B cell (primary cell): ENCODE results near the gene HYOU1. TPM values are rescaled to one million over a fixed set of nuclear protein-coding genes. Genes with fewer than 3 reads are reported as not detected.

Experiments
- ATAC-seq: fragments of 200-7000 bp; cut with Tn5 transposase; one replicate; pipeline ENCODE4 v1.10.0; 2021; ENCODE audit warnings: low read depth, mild to moderate bottlenecking, moderate number of reproducible peaks, moderate library complexity
- CTCF ChIA-PET: fragments of 350-600 bp; sonication (Branson Sonifier 250); formaldehyde crosslinking; loops from one replicate; lab custom pipeline; 2021; ENCODE audit warnings: antibody characterized with exemption, inconsistent platforms; lab: Charles Lee
- POLR2A ChIA-PET: fragments of 350-600 bp; sonication (Branson Sonifier 250); formaldehyde crosslinking; loops from one replicate; lab custom pipeline; 2021; ENCODE audit warnings: antibody characterized with exemption; lab: Charles Lee
- DNase-seq: peaks from one replicate; pipeline ENCODE4 v3.0.0; 2013
- H2AFZ ChIP-seq: 2 replicates; pipeline ENCODE4 v1.6.1; 2012; ENCODE audit warnings: mild to moderate bottlenecking, low read depth, low read length; ENCODE audit not compliant: insufficient read depth, poor library complexity, severe bottlenecking
- H3K27ac ChIP-seq, 2 donors: 1 replicate in 1 of 2; 2 replicates in 1 of 2; pipeline ENCODE4 v1.5.1; 2012 to 2013; ENCODE audit warnings: low read length in 2 of 2, mild to moderate bottlenecking in 2 of 2, moderate library complexity in 1 of 2
- H3K27me3 ChIP-seq, 4 experiments: fragments of 200-600 bp in 1 of 4; sonication (generic) in 1 of 4; replicated peaks in 1 of 4; 1 replicate in 2 of 4; 2 replicates in 2 of 4; pipeline versions ENCODE4 v1.6.1 to v1.7.0; 2013 to 2016; ENCODE audit warnings: low read length in 3 of 4, mild to moderate bottlenecking in 2 of 4, mixed read lengths in 1 of 4, moderate library complexity in 1 of 4; ENCODE audit not compliant: insufficient read depth in 4 of 4, control insufficient read depth in 3 of 4; ENCODE audit errors: control extremely low read depth in 1 of 4
- H3K36me3 ChIP-seq, 2 experiments: replicated peaks in 1 of 2; 1 replicate in 1 of 2; 2 replicates in 1 of 2; pipeline versions ENCODE4 v1.6.1 to v1.7.1; 2013; ENCODE audit warnings: low read length in 1 of 2; ENCODE audit not compliant: insufficient read depth in 2 of 2, control insufficient read depth in 1 of 2; ENCODE audit errors: control extremely low read depth in 1 of 2, extremely low read depth in 1 of 2
- H3K4me1 ChIP-seq, 2 donors: fragments of 200-600 bp in 1 of 2; sonication (generic) in 1 of 2; 1 replicate in 1 of 2; 2 replicates in 1 of 2; pipeline versions ENCODE4 v1.5.1 to v1.6.1; 2013 to 2017; ENCODE audit warnings: low read length in 2 of 2; ENCODE audit not compliant: control insufficient read depth in 2 of 2, insufficient read depth in 2 of 2
- H3K4me2 ChIP-seq: replicated peaks from 2 replicates; pipeline ENCODE3; 2012; ENCODE audit warnings: mild to moderate bottlenecking, low read depth, low read length; ENCODE audit not compliant: poor library complexity, severe bottlenecking
- H3K4me3 ChIP-seq, 5 experiments: fragments of 200-600 bp in 1 of 5; sonication (generic) in 1 of 5; 1 replicate in 3 of 5; 2 replicates in 2 of 5; pipeline versions ENCODE4 v1.5.1 to v1.7.0; 2011 to 2016; ENCODE audit warnings: low read length in 4 of 5, mild to moderate bottlenecking in 4 of 5, low read depth in 2 of 5, control low read depth in 1 of 5, moderate library complexity in 1 of 5; ENCODE audit not compliant: insufficient read depth in 1 of 5; ENCODE audit errors: control extremely low read depth in 1 of 5, extremely low read depth in 1 of 5
- H3K79me2 ChIP-seq: fragments of 200-600 bp; sonication (generic); one replicate; pipeline ENCODE4 v1.6.0; 2016; ENCODE audit warnings: low read length; ENCODE audit not compliant: control insufficient read depth, insufficient read depth
- H3K9ac ChIP-seq: fragments of 200-600 bp; sonication (generic); 2 replicates; pipeline ENCODE4 v1.6.1; 2017; ENCODE audit warnings: mild to moderate bottlenecking, low read length, moderate library complexity
- H3K9me3 ChIP-seq, 3 donors: one replicate each; pipeline versions ENCODE4 v1.6.1 to v1.7.1; 2013; ENCODE audit warnings: low read length in 2 of 3; ENCODE audit not compliant: control insufficient read depth in 2 of 3, insufficient read depth in 1 of 3; ENCODE audit errors: control extremely low read depth in 1 of 3
- H4K20me1 ChIP-seq: 2 replicates; pipeline ENCODE4 v1.6.0; 2012; ENCODE audit warnings: mild to moderate bottlenecking, low read length; ENCODE audit not compliant: insufficient read depth, control insufficient read depth, poor library complexity, severe bottlenecking
- H3K27ac Mint-ChIP-seq: one replicate; pipeline ENCODE4 v1.8.0; 2021; ENCODE audit warnings: mixed read lengths
- H3K27me3 Mint-ChIP-seq: one replicate; pipeline ENCODE4 v1.8.0; 2021; ENCODE audit warnings: mixed read lengths
- H3K4me1 Mint-ChIP-seq: one replicate; pipeline ENCODE4 v1.8.0; 2021; ENCODE audit warnings: mixed read lengths
- H3K4me3 Mint-ChIP-seq: one replicate; pipeline ENCODE4 v1.8.0; 2021; ENCODE audit warnings: mixed read lengths
- H3K9me3 Mint-ChIP-seq: one replicate; pipeline ENCODE4 v1.8.0; 2022; ENCODE audit warnings: mixed read lengths; ENCODE audit not compliant: insufficient read depth
- EZH2 ChIP-seq: IDR thresholded peaks from 2 replicates; pipeline ENCODE4 v1.6.1; 2012; ENCODE audit warnings: borderline replicate concordance, low read depth, mild to moderate bottlenecking, moderate library complexity, low read length; ENCODE audit not compliant: insufficient read depth, poor library complexity, severe bottlenecking
- WGBS: methylation state at CpG from one replicate; pipeline ENCODE4 v1.1.5; 2013; ENCODE audit warnings: missing lambda C conversion rate; ENCODE audit not compliant: insufficient coverage; 5-methylcytosine and 5-hydroxymethylcytosine counted together
- intact Hi-C: fragments of 100-400 bp; cut with micrococcal nuclease; formaldehyde crosslinking; loops from one replicate; pipeline ENCODE4 v1.10.0; 2022
- polyA plus RNA-seq: library from polyadenylated mRNA; depleted of rRNA; stranded (reverse); fragments of >200 nt; gene quantifications from 2 replicates; pipeline ENCODE4 v1.2.3, GENCODE V29; 2012
- total RNA-seq, 2 donors: library from RNA; stranded (reverse); fragments of 120-200 nt in 1 of 2; gene quantifications; 1 replicate in 1 of 2; 2 replicates in 1 of 2; pipeline versions ENCODE4 v1.2.3 to v1.2.4, GENCODE V29; 2013 to 2022
- TF ChIP-seq, protein P1 (sequence below): fragments of 200-600 bp; IDR thresholded peaks from one replicate; pipeline ENCODE4 v1.8.0; 2022; ENCODE audit warnings: antibody characterized with exemption, mild to moderate bottlenecking

Gene HYOU1
- total and polyA plus RNA-seq, 2 donors (not counting 1 experiment from before 2014, with no cell fraction given) = 38.5 to 48.7 TPM

DNA sequence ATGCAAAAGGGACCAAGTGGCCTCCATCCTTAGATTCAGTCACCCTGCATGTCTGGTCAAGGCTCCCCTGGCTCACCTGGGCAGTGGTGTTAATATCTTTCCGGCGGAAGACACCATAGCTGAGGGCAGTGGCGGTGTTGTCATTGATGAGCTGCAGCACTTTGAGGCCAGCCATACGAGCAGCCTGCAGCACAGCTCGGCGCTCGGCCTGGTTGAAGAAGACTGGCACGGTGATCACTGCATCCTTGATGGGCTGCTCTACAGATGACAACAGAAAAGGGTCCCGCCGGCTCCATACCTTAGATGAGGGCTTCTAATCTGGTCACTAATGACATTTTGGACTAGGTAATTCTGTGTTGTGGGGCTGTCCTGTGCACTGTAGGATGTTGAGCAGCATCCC is 2.6 kb downstream of the HYOU1 start:
- intact Hi-C loops = no loop called here
- no peak for DNase-seq
- Mint-ChIP-seq H3K27ac (no peak overlapping the region), H3K27me3 (no peaks in the 10 kb centered on the region), H3K4me3 (peak overlapping the region; percentile 53), H3K9me3 (no peaks in the 10 kb centered on the region), H3K4me1 (peaks cover 46% of the 10 kb centered on the region)
- no peak for ATAC-seq
- no peak overlapping the region for H2AFZ ChIP-seq
- 96% methylated on average over 8 of the region's 10 CpGs for WGBS
- H3K36me3 ChIP-seq = peaks cover 0 to 46% of the 10 kb centered on the region in 2 experiments
- no peak overlapping the region for H3K9ac ChIP-seq
- TF ChIP-seq EZH2 = no peak
- TF ChIP-seq, protein P1, sequence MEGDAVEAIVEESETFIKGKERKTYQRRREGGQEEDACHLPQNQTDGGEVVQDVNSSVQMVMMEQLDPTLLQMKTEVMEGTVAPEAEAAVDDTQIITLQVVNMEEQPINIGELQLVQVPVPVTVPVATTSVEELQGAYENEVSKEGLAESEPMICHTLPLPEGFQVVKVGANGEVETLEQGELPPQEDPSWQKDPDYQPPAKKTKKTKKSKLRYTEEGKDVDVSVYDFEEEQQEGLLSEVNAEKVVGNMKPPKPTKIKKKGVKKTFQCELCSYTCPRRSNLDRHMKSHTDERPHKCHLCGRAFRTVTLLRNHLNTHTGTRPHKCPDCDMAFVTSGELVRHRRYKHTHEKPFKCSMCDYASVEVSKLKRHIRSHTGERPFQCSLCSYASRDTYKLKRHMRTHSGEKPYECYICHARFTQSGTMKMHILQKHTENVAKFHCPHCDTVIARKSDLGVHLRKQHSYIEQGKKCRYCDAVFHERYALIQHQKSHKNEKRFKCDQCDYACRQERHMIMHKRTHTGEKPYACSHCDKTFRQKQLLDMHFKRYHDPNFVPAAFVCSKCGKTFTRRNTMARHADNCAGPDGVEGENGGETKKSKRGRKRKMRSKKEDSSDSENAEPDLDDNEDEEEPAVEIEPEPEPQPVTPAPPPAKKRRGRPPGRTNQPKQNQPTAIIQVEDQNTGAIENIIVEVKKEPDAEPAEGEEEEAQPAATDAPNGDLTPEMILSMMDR = no peak
- ChIA-PET POLR2A (interaction anchor here (0.5 kb wide), 1 partner anchor 20 kb away, joined by 7 read pairs; no protein-coding TSS in a partner anchor), CTCF (no interaction called here)
- no peaks in the 10 kb centered on the region for H3K9me3 ChIP-seq
- H3K4me1 ChIP-seq = peaks cover 27 to 38% of the 10 kb centered on the region in 2 donors
- H3K27ac ChIP-seq = no peak overlapping the region
- peaks cover 34% of the 10 kb centered on the region for H3K79me2 ChIP-seq
- no peaks in the 10 kb centered on the region for H3K27me3 ChIP-seq
- no peak overlapping the region for H3K4me3 ChIP-seq
- no peaks in the 10 kb centered on the region for H4K20me1 ChIP-seq
- no peak overlapping the region for H3K4me2 ChIP-seq

DNA sequence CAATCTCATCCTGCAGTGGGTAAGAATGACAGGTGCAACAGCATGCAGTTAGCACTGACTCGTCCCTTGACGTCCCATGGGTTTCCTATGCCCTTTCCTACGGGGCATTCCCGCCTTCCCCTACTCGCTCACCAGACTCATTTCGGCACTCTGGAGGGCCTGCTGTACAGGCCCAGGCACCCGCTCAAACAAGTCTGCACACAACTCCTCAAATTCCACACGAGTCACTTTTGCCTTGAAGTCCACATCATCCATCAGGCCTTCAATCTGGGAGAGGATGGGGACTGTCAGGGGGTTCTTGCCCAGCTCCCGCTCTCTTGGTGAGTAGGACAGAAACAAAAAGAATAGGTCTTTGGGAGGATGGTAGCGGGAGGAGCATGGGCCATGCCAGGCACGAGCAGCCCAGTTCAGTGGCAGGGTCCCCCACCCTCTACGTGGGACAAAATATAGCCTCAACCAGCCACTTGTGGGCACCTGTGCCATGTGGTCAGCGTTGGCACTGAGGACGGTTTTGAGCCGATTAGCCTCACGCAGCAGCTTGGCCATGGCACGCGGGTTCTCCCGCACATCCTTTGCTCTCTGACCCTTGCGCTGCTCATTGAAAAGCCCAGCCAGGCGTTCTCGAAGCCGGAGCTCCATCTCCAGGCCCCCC is 4.7 kb downstream of the HYOU1 start:
- 88% methylated on average over 22 of the region's 23 CpGs for WGBS
- peaks cover 36% of the 10 kb centered on the region for H3K4me1 Mint-ChIP-seq
- H3K9me3 Mint-ChIP-seq = no peaks in the 10 kb centered on the region
- Histone ChIP-seq H3K27ac (no peak overlapping the region), H3K9me3 (no peaks in the 10 kb centered on the region), H3K4me3 (no peak overlapping the region), H2AFZ (no peak overlapping the region), H3K4me2 (peak overlapping the region; percentile 42), H3K79me2 (peaks cover 23% of the 10 kb centered on the region), H3K36me3 (peaks cover 0 to 67% of the 10 kb centered on the region in 2 experiments), H3K4me1 (peaks cover 19 to 28% of the 10 kb centered on the region in 2 donors), H4K20me1 (no peaks in the 10 kb centered on the region), H3K9ac (no peak overlapping the region), H3K27me3 (no peaks in the 10 kb centered on the region)
- ATAC-seq = no peak
- no peak for DNase-seq
- intact Hi-C loops = no loop called here
- TF ChIP-seq, protein P1 = no peak
- no peak for TF ChIP-seq EZH2
- ChIA-PET POLR2A (interaction anchor here (0.8 kb wide), 1 partner anchor 22 kb away, joined by 3 read pairs; the partner anchor contains the start of gene SLC37A4), CTCF (interaction anchor here (0.8 to 1.0 kb wide), 2 partner anchors 15 to 34 kb away, joined by 3 read pairs; partner anchors contain the start of genes TRAPPC4 and VPS11)
- peak overlapping the region; percentile 73 for H3K27ac Mint-ChIP-seq
- peak overlapping the region; percentile 37 for H3K4me3 Mint-ChIP-seq
- H3K27me3 Mint-ChIP-seq = no peaks in the 10 kb centered on the region
